Astrocyte (in vitro differentiated cells and primary cell): ENCODE data around the gene NXPH4. TPM values are rescaled to one million over a fixed set of nuclear protein-coding genes. Genes with fewer than 3 reads are reported as not detected.

Experiments
- DNase-seq: peaks from one replicate; pipeline ENCODE4 v3.0.0-alpha.2; 2010; ENCODE audit warnings: low read depth
- FAIRE-seq: peaks from 2 replicates; lab custom pipeline; 2011; peaks lifted over from hg19 to GRCh38; lab: Jason Lieb, UNC
- H2AFZ ChIP-seq: 2 replicates; pipeline ENCODE4 v1.6.0; 2012; ENCODE audit warnings: low read depth, low read length, inconsistent platforms
- H3K27ac ChIP-seq: 2 replicates; pipeline ENCODE4 v1.5.1; 2011; ENCODE audit warnings: low read depth, low read length, inconsistent platforms
- H3K27me3 ChIP-seq: 2 replicates; pipeline ENCODE4 v1.6.0; 2011; ENCODE audit warnings: low read length, inconsistent platforms; ENCODE audit not compliant: insufficient read depth
- H3K36me3 ChIP-seq: 2 replicates; pipeline ENCODE4 v1.5.1; 2011; ENCODE audit warnings: low read length, inconsistent platforms; ENCODE audit not compliant: insufficient read depth
- H3K4me1 ChIP-seq: 2 replicates; pipeline ENCODE4 v1.5.1; 2011; ENCODE audit warnings: low read length, inconsistent platforms; ENCODE audit not compliant: insufficient read depth
- H3K4me2 ChIP-seq: 2 replicates; pipeline ENCODE4 v1.6.0; 2012; ENCODE audit warnings: low read length, inconsistent platforms
- H3K4me3 ChIP-seq: 2 replicates; pipeline ENCODE4 v1.5.1; 2011; ENCODE audit warnings: low read depth, mild to moderate bottlenecking, low read length, inconsistent platforms; ENCODE audit not compliant: insufficient read depth
- H3K79me2 ChIP-seq: 2 replicates; pipeline ENCODE4 v1.6.0; 2012; ENCODE audit warnings: mild to moderate bottlenecking, low read length, inconsistent platforms; ENCODE audit not compliant: insufficient read depth
- H3K9ac ChIP-seq: 2 replicates; pipeline ENCODE4 v1.6.0; 2012; ENCODE audit warnings: mild to moderate bottlenecking, low read length, inconsistent platforms
- H3K9me3 ChIP-seq: 2 replicates; pipeline ENCODE4 v1.5.1; 2012; ENCODE audit warnings: low read depth, mild to moderate bottlenecking, low read length, inconsistent platforms; ENCODE audit not compliant: insufficient read depth
- H4K20me1 ChIP-seq: 2 replicates; pipeline ENCODE4 v1.6.0; 2012; ENCODE audit warnings: low read length, inconsistent platforms; ENCODE audit not compliant: insufficient read depth
- H3K27ac Mint-ChIP-seq: one replicate; pipeline ENCODE4 v1.8.0; 2021; ENCODE audit warnings: mild to moderate bottlenecking, mixed read lengths; ENCODE audit not compliant: unreplicated experiment
- H3K27me3 Mint-ChIP-seq: one replicate; pipeline ENCODE4 v1.8.0; 2021; ENCODE audit warnings: low read depth, mixed read lengths; ENCODE audit not compliant: unreplicated experiment
- H3K36me3 Mint-ChIP-seq: one replicate; pipeline ENCODE4 v1.8.0; 2021; ENCODE audit warnings: low read depth, mixed read lengths; ENCODE audit not compliant: unreplicated experiment
- H3K4me1 Mint-ChIP-seq: one replicate; pipeline ENCODE4 v1.8.0; 2021; ENCODE audit warnings: low read depth, mixed read lengths; ENCODE audit not compliant: unreplicated experiment
- H3K4me3 Mint-ChIP-seq: one replicate; pipeline ENCODE4 v1.8.0; 2021; ENCODE audit warnings: mild to moderate bottlenecking, moderate library complexity, mixed read lengths; ENCODE audit not compliant: unreplicated experiment
- H3K9me3 Mint-ChIP-seq: one replicate; pipeline ENCODE4 v1.8.0; 2021; ENCODE audit warnings: mild to moderate bottlenecking, mixed read lengths; ENCODE audit not compliant: unreplicated experiment
- CTCF ChIP-seq: IDR thresholded peaks from 2 replicates; pipeline ENCODE4 v1.5.1; 2011; ENCODE audit warnings: low read depth, mild to moderate bottlenecking, inconsistent platforms, low read length, moderate library complexity; ENCODE audit not compliant: insufficient read depth
- EZH2 ChIP-seq: IDR thresholded peaks from 2 replicates; pipeline ENCODE4 v1.6.1; 2012; ENCODE audit warnings: mild to moderate bottlenecking, low read length, inconsistent platforms; ENCODE audit not compliant: insufficient read depth
- total RNA-seq: library from RNA; stranded (reverse); gene quantifications from 2 replicates; pipeline ENCODE4 v1.2.1, GENCODE V29; 2021

Gene NXPH4
- total RNA-seq, 1 donor from 2014 or later, result 14.5 TPM

GRCh38 chr12:57236201-57236924, 19.8 kb downstream of the NXPH4 start:
- peaks cover 29% of the 10 kb centered on the region for H3K4me1 ChIP-seq
- peaks cover 23% of the 10 kb centered on the region for H3K36me3 ChIP-seq
- peaks cover 44% of the 10 kb centered on the region for H3K4me1 Mint-ChIP-seq
- H3K36me3 Mint-ChIP-seq, result peaks cover 34% of the 10 kb centered on the region
- no peak for DNase-seq
- H3K79me2 ChIP-seq, result peaks cover 19% of the 10 kb centered on the region
- H2AFZ ChIP-seq, result no peak overlapping the region
- peaks cover 63% of the 10 kb centered on the region for H4K20me1 ChIP-seq
- TF ChIP-seq CTCF (no peak), EZH2 (no peak)
- no peaks in the 10 kb centered on the region for H3K9me3 ChIP-seq
- no peak for FAIRE-seq
- H3K27ac ChIP-seq, result no peak overlapping the region
- H3K9ac ChIP-seq, result no peak overlapping the region
- H3K4me2 ChIP-seq, result no peak overlapping the region
- peaks cover 15% of the 10 kb centered on the region for H3K27me3 Mint-ChIP-seq
- peak overlapping the region; percentile 41 for H3K27ac Mint-ChIP-seq
- no peak overlapping the region for H3K4me3 Mint-ChIP-seq
- H3K27me3 ChIP-seq, result peaks cover 21% of the 10 kb centered on the region
- H3K4me3 ChIP-seq, result no peak overlapping the region
- no peaks in the 10 kb centered on the region for H3K9me3 Mint-ChIP-seq

- Mint-ChIP-seq H3K9me3 (no peaks in the 10 kb centered on the region), H3K27me3 (peaks cover 20% of the 10 kb centered on the region), H3K36me3 (peaks cover 27% of the 10 kb centered on the region), H3K4me3 (peak overlapping the region; percentile 61), H3K4me1 (peaks cover 40% of the 10 kb centered on the region), H3K27ac (peak overlapping the region; percentile 41)
- FAIRE-seq (no peak), DNase-seq (no peak)
- TF ChIP-seq EZH2 (no peak), CTCF (no peak)
- Histone ChIP-seq H3K4me1 (peaks cover 30% of the 10 kb centered on the region), H3K4me2 (no peak overlapping the region), H3K9ac (no peak overlapping the region), H3K27ac (no peak overlapping the region), H2AFZ (no peak overlapping the region), H4K20me1 (peaks cover 59% of the 10 kb centered on the region), H3K36me3 (peaks cover 18% of the 10 kb centered on the region), H3K9me3 (no peaks in the 10 kb centered on the region), H3K27me3 (peaks cover 28% of the 10 kb centered on the region), H3K79me2 (peaks cover 12% of the 10 kb centered on the region), H3K4me3 (no peak overlapping the region)
Measured at GRCh38 chr12:57236925-57237595, 20.5 kb downstream of the NXPH4 start.

- Histone ChIP-seq H3K4me3 (no peak overlapping the region), H3K27me3 (peaks cover 32% of the 10 kb centered on the region), H3K4me1 (peaks cover 33% of the 10 kb centered on the region), H3K9ac (no peak overlapping the region), H3K27ac (no peak overlapping the region), H4K20me1 (peaks cover 57% of the 10 kb centered on the region), H3K79me2 (peaks cover 7% of the 10 kb centered on the region), H2AFZ (no peak overlapping the region), H3K36me3 (peaks cover 13% of the 10 kb centered on the region), H3K4me2 (peak overlapping the region; percentile 94), H3K9me3 (no peaks in the 10 kb centered on the region)
- Mint-ChIP-seq H3K4me1 (peaks cover 41% of the 10 kb centered on the region), H3K36me3 (peaks cover 26% of the 10 kb centered on the region), H3K9me3 (no peaks in the 10 kb centered on the region), H3K27me3 (peaks cover 25% of the 10 kb centered on the region), H3K4me3 (peak overlapping the region; percentile 61), H3K27ac (peak overlapping the region; percentile 79)
- TF ChIP-seq EZH2 (no peak), CTCF (no peak)
- DNase-seq (no peak), FAIRE-seq (no peak)
Measured at GRCh38 chr12:57237596-57237931, 21.0 kb downstream of the NXPH4 start.
